Measurements from ENCODE around the gene NCAN. TPM values are rescaled to one million over a fixed set of nuclear protein-coding genes. Genes with fewer than 3 reads are reported as not detected.

The NCAN gene
- total and polyA plus RNA-seq, 2 of the 4 experiments (the other 2 are of a cell fraction): not detected

DNA sequence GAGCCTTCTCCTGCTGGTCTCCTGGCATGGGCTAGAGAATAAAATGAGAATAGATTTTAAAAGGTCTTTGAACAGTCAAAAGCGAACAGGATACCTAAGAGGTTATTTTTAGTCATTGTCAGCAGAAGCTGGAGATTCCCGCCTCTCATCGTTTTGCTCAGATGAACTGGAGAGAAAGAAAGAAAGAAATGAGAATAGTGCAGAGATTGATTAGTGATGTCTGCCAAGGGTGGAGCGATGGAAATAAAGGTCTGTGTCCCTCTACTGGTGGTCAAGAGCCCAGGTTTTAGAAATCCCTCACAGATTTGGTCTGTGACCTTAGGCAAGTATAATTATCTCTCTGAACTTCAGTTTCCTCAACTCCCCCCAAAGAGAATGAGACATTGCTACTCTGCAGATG is 5.3 kb downstream of the NCAN start:
- H3K4ac ChIP-seq (ENCODE audit: low read depth, low read length): no peak overlapping the region
- H2BK20ac ChIP-seq (ENCODE audit: low read depth, low read length): no peak overlapping the region
- H3K27me3 ChIP-seq (ENCODE audit: control insufficient read depth, insufficient read depth, low read length): peaks cover 19% of the 10 kb centered on the region
- no TSS peak for BruUV-seq (replicated peaks)
- no peaks in the 10 kb centered on the region for H3K79me1 ChIP-seq (ENCODE audit: low read depth in 1 of 2, low read length in 2 of 2)
- H3K14ac ChIP-seq (replicated peaks; ENCODE audit: low read depth, low read length): no peak overlapping the region
- dilution Hi-C loops (cut with HindIII; ENCODE audit: low sequenced_read_pairs, unreplicated experiment) (no loop called here), intact Hi-C loops (cut with micrococcal nuclease) (no loop called here), in situ Hi-C loops (cut with MboI; ENCODE audit: low sequenced_read_pairs) (no loop called here)
- H3K4me2 ChIP-seq (ENCODE audit: low read depth, low read length): no peak overlapping the region
- no peak for ATAC-seq (ENCODE audit: low read depth)
- peaks cover 6% of the 10 kb centered on the region; the same call in 1 of the 2 replicates for H4K20me1 ChIP-seq (ENCODE audit: insufficient read depth, low read length)
- no peak overlapping the region for H2AK5ac ChIP-seq (ENCODE audit: low read depth, low read length)
- H2AK9ac ChIP-seq (replicated peaks; ENCODE audit: low read depth, low read length, poor library complexity): no peak overlapping the region
- DNase-seq: peak; percentile 16
- no peaks in the 10 kb centered on the region for H3K36me3 ChIP-seq (ENCODE audit: control insufficient read depth, insufficient read depth, low read length)
- H3K56ac ChIP-seq (ENCODE audit: extremely low read depth, insufficient read depth, low read length): no peak overlapping the region
- H3K9me3 ChIP-seq (ENCODE audit: control insufficient read depth, insufficient read depth, low read length): no peaks in the 10 kb centered on the region
- no peak overlapping the region for H3K23ac ChIP-seq (ENCODE audit: low read depth, low read length)
- POLR2A ChIA-PET (ENCODE audit: unreplicated experiment): no interaction called here
- 0 out of 2 replicates have a peak, but pooled peaks cover 2% of the 10 kb centered on the region for H3K9me1 ChIP-seq (ENCODE audit: insufficient read depth, low read length)
- CTCF ChIA-PET: no interaction called here
- TF ChIP-seq RAD21 (IDR thresholded peaks at IDR 0.05; ENCODE audit: low read length) (no peak), BHLHE40 (IDR thresholded peaks at IDR 0.05; ENCODE audit: low read depth, low read length) (no peak), SMC3 (IDR thresholded peaks at IDR 0.05; ENCODE audit: low read depth, low read length) (no peak), MAZ (IDR thresholded peaks at IDR 0.05; ENCODE audit: borderline replicate concordance, low read depth, low read length) (no peak), RCOR1 (IDR thresholded peaks at IDR 0.05; ENCODE audit: insufficient replicate concordance, low read length) (no peak), POLR2A (IDR thresholded peaks at IDR 0.05; ENCODE audit: low read depth, low read length) (no peak), CEBPB (IDR thresholded peaks at IDR 0.05; ENCODE audit: low read depth, low read length) (no peak), RFX5 (IDR thresholded peaks at IDR 0.05; ENCODE audit: low read depth, low read length) (no peak), NFE2L2 (IDR thresholded peaks at IDR 0.05; ENCODE audit: low read depth, low read length) (no peak), MXI1 (IDR thresholded peaks at IDR 0.05; ENCODE audit: borderline replicate concordance, low read depth, low read length) (no peak), FOS (IDR thresholded peaks at IDR 0.05; ENCODE audit: low read depth, low read length) (no peak), MAFK (IDR thresholded peaks at IDR 0.05; ENCODE audit: low read depth, low read length) (no peak), CHD1 (IDR thresholded peaks at IDR 0.05; ENCODE audit: low read depth, low read length) (no peak)
- TF ChIP-seq, protein P1, sequence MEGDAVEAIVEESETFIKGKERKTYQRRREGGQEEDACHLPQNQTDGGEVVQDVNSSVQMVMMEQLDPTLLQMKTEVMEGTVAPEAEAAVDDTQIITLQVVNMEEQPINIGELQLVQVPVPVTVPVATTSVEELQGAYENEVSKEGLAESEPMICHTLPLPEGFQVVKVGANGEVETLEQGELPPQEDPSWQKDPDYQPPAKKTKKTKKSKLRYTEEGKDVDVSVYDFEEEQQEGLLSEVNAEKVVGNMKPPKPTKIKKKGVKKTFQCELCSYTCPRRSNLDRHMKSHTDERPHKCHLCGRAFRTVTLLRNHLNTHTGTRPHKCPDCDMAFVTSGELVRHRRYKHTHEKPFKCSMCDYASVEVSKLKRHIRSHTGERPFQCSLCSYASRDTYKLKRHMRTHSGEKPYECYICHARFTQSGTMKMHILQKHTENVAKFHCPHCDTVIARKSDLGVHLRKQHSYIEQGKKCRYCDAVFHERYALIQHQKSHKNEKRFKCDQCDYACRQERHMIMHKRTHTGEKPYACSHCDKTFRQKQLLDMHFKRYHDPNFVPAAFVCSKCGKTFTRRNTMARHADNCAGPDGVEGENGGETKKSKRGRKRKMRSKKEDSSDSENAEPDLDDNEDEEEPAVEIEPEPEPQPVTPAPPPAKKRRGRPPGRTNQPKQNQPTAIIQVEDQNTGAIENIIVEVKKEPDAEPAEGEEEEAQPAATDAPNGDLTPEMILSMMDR (conservative IDR thresholded peaks at IDR 0.05; ENCODE audit: low read depth, low read length): no peak
- TF ChIP-seq, protein P2, sequence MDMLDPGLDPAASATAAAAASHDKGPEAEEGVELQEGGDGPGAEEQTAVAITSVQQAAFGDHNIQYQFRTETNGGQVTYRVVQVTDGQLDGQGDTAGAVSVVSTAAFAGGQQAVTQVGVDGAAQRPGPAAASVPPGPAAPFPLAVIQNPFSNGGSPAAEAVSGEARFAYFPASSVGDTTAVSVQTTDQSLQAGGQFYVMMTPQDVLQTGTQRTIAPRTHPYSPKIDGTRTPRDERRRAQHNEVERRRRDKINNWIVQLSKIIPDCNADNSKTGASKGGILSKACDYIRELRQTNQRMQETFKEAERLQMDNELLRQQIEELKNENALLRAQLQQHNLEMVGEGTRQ (IDR thresholded peaks at IDR 0.05; ENCODE audit: low read depth, low read length): no peak
- TF ChIP-seq, protein P3, sequence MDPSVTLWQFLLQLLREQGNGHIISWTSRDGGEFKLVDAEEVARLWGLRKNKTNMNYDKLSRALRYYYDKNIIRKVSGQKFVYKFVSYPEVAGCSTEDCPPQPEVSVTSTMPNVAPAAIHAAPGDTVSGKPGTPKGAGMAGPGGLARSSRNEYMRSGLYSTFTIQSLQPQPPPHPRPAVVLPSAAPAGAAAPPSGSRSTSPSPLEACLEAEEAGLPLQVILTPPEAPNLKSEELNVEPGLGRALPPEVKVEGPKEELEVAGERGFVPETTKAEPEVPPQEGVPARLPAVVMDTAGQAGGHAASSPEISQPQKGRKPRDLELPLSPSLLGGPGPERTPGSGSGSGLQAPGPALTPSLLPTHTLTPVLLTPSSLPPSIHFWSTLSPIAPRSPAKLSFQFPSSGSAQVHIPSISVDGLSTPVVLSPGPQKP (IDR thresholded peaks at IDR 0.05; ENCODE audit: borderline replicate concordance, low read depth, low read length): no peak
- no peak overlapping the region for H2BK15ac ChIP-seq (ENCODE audit: low read depth, low read length)
- no peak overlapping the region for H2BK120ac ChIP-seq (ENCODE audit: low read depth, low read length)
- no peak overlapping the region for H2BK5ac ChIP-seq (ENCODE audit: low read depth, low read length, poor library complexity, severe bottlenecking)
- H4K91ac ChIP-seq (ENCODE audit: insufficient read depth, low read depth, low read length): no peak overlapping the region
- no peak overlapping the region for H3K18ac ChIP-seq (ENCODE audit: low read depth, low read length)
- no peak overlapping the region for H4K5ac ChIP-seq (ENCODE audit: low read depth, low read length)
- WGBS, 2 experiments (ENCODE audit: extremely low coverage in 2 of 2, insufficient read length in 1 of 2): 67% methylated on average over 1 of the region's 4 CpGs; no CpG with 5 or more reads in 1 of the 2 experiments
- H3K27ac ChIP-seq (ENCODE audit: insufficient read depth, low read length): no peak overlapping the region
- no peaks in the 10 kb centered on the region for H3K4me1 ChIP-seq (ENCODE audit: control insufficient read depth, insufficient read depth, low read length)
- H3K9ac ChIP-seq (ENCODE audit: low read depth, low read length): no peak overlapping the region
- no peak overlapping the region for H2AFZ ChIP-seq (replicated peaks; ENCODE audit: low read length, poor library complexity)
- no peak overlapping the region for H3K4me3 ChIP-seq (ENCODE audit: insufficient read depth, low read depth, low read length)
- no peak overlapping the region for H4K8ac ChIP-seq (ENCODE audit: low read depth in 2 of 2, low read length in 2 of 2)
